Activated T-helper 1 cell treated with anti-CD3 and anti-CD28 coated beads, Interleukin-2, amount 50 U/mL, for 16 hours (primary cell): ENCODE data around the gene REPIN1.
"Not testable (repeated sequence)": the region's sequence is repeated elsewhere in the genome, so short reads cannot be mapped to it uniquely, and the experiment has no call there.

ENCODE experiments used
- DNase-seq, 2 donors: peaks; one replicate each; pipeline ENCODE4 v3.0.0-alpha.2; 2020; ENCODE audit warnings: low read depth in 1 of 2, low spot score in 1 of 2

REPIN1 gene

DNA sequence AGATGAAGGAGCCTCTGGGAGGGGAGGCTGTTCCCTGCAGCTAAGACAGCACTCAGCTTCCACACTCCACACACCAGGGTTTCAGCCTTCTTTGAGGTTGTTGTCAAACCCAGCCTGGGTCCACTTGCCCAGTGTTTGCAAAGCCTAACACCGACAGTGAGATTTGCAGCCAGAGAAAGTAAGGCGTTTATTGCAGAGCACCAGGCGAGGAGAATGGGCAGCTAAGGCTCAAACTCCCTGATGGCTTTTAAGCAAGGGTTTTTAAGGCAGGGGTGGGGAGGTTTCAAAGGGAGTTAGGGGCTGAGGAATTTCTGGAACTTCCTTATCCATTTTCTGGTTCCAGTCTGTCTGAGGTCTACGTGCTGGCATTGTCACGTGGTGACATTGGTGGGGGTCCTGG lies 5.8 kb downstream of the REPIN1 start:
- DNase-seq = no peak

DNA sequence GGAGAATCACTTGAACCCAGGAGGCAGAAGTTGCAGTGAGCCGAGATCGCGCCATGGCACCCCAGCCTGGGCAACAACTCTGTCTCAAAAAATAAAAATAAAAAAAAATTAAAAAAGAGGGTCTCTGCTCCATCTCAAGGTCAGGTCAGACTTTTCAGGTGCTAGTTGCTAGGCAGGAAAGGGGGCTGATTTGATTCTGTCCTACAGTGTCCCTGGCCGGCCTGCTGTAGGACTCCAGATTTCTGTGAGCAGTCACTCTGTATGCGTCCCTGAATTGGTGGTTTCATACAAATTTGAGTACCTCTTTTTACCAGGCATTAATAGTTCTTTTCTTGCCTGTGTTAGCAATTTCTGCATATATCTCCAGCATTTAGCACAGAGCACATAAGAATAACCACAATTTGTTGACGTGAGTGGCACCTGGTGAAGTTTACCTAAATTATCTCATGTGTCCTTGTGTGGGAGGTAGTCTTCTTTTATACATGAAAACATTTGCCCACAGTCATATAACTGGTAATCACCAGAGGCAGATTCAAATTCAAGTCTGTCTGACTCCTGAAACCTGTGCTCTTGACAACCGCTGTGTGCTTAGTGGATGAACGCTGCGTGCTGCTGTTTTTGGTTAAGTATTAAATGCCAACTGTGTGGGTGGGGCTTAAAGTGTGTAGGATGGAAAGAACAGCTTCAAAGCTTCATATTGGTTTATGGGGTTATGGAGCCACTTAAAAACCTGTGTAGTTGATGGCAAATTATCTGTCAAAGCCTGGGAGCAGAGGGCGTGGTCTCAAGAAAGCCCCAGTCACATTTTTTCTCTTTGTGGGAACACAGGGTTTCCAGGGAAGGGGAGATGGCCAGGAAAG lies 7.3 kb downstream of the REPIN1 start:
- no peak for DNase-seq

DNA sequence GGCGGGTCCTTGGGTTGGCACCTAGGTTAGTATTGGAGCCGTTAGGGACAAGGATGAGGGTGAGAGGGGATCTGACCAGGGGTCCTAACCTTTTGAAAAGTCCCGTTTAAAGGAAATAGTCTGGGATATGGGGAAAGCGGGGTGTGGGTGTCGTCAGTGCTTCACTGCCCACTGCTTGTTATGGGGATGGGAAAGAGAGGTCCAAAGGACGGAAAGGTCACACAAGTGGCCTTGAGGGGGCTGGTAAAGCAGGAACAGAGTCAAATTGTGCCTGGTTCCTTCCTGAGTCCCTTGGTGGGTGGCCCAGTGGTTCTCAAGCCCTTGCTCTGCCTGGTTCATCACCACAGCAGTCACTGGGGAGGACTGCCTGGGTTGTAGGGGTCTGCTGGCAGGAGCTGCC lies 7.9 kb downstream of the REPIN1 start:
- DNase-seq = no peak

DNA sequence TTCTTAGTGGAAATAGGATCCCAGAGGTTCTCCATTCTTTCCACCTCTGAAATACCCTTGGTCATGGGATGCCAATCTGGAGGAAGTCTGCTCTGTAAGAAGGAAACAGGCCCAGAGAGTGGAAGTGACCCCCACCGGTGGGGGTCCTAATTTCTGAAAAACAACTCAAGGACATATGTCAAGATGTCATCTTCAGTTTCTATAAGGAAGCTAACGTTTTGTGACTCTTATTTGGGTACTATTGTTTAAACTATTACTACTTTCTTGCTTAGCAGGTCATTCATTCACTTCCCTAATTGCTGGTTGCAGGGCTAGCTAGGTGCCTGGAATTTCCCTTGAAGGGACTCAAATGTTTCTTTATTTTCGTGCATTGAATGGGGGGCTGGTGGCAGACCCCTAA lies 8.6 kb downstream of the REPIN1 start:
- no peak for DNase-seq

GRCh38 chr7:150377635-150378034 lies 9.0 kb downstream of the REPIN1 start:
- no peak for DNase-seq

GRCh38 chr7:150378115-150378852 lies 9.7 kb downstream of the REPIN1 start:
- DNase-seq = no peak

GRCh38 chr7:150378853-150379440 lies 10.3 kb downstream of the REPIN1 start, which contains the start of gene ZNF775:
Gene ZNF775, plus strand, starts transcription at chr7:150379330. Its CDS starts 9,141 bp downstream, at chr7:150388471.
- peak; percentile 73 to 91 for DNase-seq

DNA sequence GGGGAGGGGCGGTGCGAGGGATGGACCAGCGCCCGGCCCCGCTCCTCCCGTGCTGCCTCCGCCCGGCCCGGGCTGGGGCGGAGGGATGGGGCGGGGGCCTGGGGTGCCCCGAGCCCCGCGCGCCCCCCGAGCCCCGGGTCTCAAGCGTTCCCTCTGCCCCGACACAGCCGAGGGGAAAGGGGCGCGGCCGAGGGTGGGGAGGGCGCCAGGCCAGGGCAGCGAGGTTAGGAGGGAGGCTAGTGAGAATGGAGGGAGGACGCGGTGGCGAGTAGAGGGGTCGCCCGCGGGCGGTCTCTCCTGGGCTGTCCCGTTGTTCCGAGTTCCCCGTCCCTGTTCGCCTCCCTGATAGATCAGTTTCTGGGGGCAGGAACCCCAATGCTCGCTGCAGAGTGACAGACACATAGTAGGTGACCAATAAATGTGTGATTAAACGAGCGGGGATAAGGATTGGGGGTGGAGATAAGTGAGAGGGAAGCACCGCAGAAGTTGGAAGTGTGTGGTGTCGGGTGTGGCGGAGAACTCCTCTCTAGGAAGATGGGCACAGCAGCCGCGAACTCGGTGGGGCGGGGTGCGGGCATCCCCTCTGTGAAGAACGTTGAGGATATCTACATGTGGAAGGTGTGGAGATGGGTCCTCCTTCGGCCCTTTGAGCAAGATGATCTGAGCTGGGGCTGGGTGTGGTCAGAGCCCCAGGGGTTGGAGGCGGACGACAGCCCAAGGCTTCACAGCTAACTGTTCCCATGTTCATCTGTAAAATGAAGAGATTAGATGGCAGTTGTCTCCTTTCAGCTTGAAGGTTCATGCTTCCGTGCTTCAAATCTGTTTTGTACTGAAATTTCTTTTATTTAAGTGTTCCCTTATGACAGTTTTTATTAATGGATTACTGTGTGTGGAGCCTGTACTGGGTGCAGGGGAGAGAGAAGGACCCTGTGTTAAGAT lies 11.1 kb downstream of the REPIN1 start:
- DNase-seq = no peak

GRCh38 chr7:150380463-150380862 lies 11.8 kb downstream of the REPIN1 start:
- DNase-seq = no peak

DNA sequence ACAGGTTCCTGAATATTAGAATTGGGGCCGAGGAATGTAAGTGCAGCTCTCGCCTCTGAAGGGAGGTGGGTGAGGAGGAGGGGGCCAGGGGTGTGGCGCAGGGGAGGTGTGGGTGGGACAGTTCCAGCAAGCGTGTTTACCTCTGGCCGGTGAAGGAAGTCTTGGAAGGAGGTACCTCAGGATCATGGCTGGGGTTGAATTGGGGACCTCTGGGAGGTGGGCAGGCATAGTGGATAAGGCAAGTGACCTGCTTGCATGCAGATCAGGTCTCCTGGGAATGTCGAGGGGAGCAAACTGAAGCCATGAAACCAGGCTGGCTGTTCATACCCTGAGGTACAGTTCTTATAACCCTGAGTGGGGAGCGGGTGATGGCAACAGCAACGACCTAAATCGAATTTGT lies 12.5 kb downstream of the REPIN1 start:
- DNase-seq = no peak

DNA sequence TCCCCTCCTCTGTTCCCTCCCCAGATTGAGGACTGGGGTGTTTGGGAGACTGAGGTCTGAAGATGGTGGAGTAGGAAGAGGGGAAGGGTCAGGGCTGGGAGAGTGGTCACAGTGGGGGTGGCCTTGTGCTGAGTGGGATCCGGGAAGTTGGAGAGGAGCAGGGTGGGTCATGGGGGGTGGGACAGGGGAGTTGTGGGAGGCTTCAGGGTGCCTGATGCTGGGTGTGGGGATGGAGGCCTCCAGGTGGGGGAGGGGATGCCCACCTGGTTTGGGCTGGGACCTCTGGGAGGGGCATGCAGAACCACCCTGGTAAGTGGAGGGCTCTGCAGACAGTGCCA lies 13.1 kb downstream of the REPIN1 start:
- no peak for DNase-seq

DNA sequence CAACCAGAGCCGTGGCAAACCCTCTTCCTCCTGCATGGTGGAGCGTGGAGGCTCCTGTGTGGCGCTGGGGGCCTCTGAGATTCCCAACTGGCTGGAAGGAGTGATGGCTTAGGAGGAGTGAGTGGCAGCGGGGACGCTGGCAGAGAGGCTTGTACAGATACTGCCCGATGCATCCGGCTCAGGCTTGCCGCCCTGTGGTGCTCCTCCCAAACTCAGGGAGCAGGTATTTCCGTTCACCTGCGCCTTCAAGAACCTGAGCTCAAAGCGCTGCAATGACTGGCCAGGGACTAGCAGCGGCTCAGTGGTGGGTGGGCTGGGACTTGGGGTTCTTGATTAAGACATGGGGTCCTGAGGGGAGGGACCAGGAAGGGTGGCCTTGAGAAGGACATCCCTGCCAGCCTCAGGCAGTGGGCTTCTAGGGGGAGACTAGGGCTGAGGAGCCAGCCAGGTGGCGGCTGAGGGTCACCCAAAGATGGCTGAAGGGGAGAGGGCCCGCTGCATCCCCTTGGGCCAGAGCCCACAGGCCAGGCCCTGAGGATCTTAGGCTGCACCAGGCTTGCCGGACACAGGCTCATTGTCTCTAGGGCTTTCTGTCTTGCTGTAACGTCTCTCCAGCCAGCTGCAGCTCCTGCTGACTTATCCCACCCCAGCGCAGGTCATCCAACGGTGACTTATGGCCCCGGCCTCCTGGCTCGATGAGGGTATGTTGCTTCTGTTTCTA lies 13.7 kb downstream of the REPIN1 start:
- DNase-seq = no peak

DNA sequence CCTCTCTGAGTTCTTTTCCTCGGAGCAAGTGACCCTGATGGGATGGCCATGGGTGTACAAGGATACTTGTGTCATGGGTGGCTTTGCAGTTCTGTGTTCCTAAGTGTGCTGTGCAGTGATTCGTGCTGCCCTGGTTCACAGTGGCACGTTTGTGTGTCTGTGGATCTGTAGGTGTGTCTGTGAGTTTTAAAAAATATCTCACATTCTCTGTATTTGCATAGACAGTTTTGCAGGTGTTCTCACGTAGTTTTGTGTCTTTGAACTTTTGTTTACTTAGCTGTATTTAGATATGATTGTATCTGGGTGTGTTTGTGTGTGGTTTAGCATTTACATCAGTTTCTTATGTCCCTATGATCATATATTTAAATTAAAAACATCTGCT lies 14.2 kb downstream of the REPIN1 start:
- DNase-seq = no peak

DNA sequence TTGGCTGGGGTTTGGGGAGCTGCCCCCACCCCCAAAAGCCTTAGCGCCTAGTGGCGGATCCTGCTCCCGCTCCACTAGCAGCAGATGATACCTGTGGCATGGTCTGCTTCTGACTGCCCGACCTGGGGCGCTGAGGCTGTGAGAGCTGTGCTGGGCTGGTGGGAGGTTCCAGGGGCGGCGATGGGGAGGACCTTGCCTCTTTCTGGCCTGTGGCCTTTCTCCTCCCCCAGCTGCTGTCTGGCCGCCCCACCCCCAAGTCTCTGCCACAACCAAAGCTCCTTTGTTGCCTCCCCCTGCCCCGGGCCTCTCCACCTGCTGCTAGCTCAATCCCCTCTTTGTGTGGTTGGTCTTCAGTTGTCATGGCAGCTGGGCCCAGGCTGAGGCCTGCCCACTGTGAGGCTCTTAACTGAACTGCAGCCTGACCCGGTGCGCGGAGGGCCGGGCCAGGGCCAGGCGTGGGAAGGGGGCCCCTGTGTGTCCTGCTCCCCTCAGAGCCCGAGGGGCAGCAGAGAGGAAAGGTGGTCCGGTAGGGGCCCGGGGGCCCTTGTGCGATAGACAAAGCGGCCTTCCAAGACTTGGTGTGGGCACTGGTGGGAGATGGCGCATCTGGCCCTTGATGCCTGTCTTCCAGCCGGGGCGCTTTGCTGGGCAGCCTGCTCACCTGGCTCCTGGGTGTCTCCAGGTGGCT lies 15.2 kb downstream of the REPIN1 start:
- DNase-seq = no peak

DNA sequence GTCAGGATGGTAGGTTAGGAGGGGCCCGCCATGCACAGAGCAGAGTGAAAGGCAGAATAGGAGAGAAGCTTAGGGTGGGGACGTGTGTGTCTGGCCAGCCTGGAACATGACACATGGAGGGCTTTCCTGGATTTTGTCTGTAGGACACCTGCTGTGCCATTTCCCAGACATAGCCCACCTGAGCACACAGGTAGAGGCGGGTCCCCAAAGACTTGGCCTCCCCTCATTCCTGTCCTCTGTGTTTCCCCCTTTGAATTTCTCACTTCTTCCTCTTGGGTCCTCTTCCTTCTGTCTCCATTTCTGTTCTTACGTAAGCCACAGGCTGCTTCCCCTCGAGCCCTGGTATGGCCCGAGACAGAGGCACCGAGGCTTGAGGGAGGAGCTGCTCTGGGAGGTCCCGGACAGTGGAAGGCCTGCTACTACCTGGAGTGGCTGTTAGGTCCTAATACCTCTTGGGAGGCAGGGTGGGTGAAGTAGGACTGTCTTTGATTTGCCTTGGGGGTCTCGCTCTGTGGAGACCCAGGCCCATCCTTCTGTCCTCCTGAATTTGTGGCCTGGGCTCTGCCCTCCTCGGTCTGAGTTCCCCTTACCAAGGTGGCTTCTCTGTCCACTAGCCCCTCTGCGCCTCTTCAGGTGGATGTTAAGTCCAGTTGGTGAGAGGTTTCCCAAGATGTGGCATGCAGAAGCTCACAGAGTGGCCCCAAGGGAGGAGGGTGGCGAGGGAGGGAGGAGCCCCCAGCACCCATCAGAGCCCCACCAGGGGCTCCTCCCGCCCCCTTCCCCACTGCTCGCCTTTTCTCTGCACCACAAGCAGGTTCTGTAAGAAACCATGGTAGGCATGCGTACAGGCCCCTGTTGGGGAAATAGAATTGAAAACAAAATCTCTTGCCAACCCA lies 16.0 kb downstream of the REPIN1 start:
- no peak for DNase-seq

- no peak for DNase-seq
Observed at GRCh38 chr7:150385302-150385723, 16.7 kb downstream of the REPIN1 start.

DNA sequence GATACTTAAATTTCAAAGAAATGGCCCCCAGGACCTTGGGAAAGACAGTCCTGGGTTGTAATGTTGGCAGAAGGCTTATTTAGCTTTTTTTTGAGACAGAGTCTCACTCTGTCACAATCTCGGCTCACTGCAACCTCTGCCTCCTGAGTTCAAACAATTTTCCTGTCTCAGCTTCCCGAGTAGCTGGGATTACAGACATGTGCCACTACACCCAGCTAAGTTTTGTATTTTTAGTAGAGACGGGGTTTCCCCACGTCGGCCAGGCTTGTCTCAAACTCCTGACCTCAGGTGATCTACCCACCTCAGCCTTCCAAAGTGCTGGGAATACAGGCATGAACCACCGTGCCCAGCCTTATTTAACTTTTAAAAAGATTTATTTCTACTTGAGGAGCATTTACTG lies 17.3 kb downstream of the REPIN1 start:
- not testable (repeated sequence) for DNase-seq

DNA sequence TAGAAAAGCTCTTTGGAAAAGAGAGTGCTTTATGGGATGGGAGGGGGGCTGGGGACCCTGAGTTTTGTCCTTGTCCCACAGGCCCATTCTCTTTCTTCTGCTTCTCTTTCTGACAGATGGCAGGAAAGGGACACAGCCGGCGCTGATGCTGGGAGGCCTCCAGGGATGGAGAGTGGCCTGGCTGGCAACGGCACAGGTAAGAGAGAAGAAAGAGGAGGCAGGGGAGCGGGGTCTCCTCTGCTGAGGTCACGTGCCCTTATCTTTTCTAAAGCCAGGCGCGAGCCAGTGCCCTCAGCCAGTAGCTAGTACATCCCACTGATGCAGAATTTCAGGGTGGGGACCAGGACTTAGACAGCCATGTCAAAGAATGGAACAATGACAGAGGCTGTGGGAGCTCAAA lies 19.7 kb downstream of the REPIN1 start:
- no peak for DNase-seq
